ENCODE data around the gene PI4KB.

The PI4KB gene

DNA sequence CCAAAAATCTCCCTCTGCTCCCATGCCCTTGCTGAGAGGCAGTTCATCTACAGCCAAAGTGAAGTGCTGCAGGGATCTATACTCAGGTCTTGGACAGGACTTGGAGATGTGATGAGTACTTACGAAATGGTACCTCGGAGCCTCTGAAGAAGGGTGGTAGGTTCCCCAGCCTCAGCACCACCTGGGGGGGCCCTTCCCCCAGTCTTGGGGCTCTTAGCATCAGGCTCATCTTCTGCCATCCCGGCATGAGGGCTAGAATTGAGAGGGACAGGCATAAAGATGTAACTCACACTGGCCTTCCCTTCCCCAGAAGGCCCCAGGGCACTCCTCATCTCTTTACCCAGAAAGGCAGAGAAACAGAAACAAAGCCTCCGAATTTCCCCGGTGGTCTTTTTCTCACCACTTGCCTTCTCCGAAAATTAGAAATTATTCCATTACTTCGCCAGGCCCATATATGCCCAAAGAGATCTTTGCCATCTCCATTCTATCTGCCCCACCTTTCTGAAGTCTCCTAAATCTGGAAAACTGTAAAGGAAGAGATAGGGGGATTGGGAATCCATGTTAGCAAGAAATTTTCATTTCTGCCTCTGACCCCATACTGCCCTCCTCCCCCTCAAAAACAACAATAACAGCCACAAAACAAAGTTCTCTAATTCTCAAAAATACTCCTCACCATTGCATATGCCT lies 19.0 kb upstream of the PI4KB start:
- DNase-seq (ENCODE audit: low read depth): no peak

DNA sequence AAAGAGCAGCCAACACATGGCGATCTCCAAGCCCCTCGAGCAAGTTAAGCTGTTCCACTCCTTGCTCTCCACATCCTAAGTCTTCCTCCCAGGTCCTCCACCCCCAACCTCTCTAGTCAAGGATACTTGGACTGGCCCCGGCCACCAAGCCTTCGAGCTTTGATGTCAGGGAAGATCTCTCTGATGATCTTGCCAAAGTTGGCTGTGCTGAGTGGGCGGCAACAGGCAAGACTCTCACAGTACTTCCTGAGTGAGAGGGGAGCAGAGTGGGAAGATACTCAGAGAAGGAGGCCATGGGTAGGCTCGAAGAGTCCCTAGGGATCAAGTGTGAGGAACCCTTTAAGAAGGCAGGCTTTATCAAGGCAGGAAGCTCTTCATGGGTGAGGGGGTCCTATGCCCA lies 17.1 kb upstream of the PI4KB start:
- no peak for DNase-seq (ENCODE audit: low read depth)

DNA sequence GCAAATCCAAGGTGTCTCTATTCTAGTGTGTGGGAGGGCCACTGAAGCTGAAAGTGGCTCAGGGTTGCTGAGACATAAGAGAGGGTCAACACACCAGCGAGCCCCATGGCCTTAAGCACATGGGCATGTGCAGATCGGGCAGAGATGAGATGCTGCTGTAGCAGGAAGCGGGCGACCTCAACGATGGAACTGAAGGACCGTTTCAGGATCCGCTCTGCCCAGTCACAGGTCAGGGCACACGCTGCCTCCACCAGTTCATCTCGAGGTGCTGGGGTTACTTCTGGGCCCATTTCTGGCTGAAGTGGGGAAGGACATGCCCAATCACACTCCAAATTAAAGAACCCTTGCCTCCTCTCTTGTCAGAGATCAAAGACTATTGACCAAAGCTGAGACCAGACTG lies 16.4 kb upstream of the PI4KB start:
- DNase-seq (ENCODE audit: low read depth): no peak

DNA sequence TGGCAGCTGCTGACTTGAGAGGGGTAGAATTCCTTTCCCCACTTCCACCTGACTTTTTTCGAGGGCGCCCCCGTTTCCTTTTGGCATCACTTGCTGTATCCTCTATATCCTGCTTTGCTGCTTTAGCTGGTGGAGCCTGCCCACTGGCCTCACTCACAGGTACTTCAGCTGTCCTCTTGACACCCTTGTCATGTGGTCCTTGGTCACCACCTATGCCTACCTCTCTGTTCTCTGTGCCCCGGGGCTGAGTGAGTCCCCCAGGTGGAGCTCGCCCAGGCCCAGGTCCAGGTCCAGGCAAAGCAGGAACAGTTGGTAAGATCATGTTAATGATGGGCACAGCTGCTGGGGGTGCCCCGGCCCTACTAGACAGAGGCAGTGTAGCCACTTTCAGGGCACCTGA lies 15.4 kb upstream of the PI4KB start:
- DNase-seq (ENCODE audit: low read depth): no peak

DNA sequence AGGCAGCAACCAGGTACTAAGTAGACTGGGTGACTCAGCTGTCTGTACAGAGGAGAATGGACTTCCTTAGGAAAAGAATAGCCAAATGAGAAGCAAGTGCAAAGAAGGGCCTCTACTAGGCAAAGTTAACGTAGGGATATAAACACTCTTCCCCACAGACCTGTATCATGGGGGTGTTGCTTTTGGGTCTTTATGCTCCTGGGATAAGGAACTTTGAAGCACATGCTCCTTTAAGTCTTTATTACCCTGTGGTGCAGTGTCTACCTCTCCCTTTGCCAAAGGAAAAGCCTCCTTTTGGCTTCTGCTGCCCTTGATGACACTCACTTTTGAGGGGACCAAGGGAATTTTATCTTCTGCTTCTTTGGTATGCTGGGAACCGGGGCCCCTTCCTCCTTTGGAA lies 14.8 kb upstream of the PI4KB start:
- DNase-seq (ENCODE audit: low read depth): no peak

DNA sequence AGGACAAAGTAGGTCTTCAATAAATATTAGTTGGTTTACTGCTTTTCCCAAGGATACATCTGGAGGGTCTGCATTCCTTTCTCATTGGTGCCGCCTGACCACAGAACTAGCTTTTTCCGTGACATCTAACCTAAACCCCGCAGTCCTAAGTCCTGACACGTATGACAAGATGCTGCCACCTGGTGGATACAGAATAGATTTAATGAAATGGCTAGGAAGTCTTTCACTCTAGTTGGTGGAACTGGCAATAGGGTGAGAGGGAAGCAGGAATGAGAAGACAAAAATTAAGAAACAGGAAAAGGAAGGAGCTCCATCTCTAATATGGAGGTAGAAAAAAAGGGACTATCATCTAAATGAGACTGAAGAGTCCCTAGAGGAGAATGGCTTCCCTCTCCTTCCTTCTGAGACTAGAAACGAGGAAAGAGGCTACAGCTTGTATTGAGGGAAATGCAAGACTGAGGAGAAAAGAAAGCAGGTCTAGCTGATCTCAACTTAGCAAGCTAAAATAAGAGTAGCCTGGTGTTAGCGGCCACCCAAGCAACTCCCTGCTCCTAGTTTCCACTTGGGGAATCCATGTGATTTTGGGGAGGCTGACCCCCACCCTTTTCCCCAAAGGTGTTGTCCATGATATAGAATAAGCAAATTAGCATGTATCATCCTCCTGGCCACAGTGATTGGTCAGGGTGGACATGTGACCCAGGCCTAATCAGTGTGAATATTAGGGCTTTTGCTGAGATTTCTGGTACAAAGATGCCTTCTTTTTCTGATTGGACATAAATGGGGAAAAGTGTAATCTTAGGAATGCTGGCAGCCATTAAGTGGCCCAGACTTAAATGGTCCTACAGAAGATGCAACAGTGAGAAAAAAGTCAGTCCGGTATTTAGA lies 13.9 kb upstream of the PI4KB start:
- DNase-seq (ENCODE audit: low read depth): no peak

DNA sequence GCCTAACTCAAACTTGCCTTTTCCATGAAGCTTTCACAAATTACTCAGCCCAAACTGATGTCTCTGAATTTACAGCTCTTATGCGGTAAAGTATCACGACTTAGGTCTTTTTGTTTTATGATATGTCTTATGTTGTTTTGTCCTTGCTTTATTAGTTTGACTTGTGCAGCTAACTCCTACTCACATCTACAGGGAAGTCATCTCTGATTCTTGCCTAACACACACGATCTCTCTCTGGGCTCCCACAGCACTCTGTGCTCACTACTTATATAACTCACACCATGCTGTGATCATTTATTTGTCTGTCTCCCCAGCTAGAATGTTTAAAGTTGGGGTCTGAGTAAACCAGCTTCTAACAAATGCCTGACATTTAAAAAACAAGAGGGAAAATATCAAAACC lies 9.3 kb upstream of the PI4KB start:
- DNase-seq (ENCODE audit: low read depth): no peak

DNA sequence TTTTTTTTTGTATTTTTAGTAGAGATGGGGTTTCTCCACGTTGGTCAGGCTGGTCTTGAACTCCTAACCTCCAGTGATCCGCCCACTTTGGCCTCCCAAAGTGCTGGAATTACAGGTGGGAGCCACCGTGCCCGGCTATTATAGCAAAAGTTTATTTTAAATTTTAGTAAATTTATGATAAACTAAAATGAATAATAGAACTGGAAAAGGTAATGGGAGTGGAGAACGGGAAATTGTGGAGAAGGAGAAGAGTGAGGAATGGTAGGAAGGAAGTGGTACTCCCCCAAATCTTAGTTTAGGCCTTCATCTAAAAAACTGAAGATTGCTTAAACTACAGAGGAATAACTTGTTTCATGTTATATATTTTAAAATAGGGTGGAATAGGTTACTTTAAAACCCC lies 7.6 kb upstream of the PI4KB start:
- no peak for DNase-seq (ENCODE audit: low read depth)

DNA sequence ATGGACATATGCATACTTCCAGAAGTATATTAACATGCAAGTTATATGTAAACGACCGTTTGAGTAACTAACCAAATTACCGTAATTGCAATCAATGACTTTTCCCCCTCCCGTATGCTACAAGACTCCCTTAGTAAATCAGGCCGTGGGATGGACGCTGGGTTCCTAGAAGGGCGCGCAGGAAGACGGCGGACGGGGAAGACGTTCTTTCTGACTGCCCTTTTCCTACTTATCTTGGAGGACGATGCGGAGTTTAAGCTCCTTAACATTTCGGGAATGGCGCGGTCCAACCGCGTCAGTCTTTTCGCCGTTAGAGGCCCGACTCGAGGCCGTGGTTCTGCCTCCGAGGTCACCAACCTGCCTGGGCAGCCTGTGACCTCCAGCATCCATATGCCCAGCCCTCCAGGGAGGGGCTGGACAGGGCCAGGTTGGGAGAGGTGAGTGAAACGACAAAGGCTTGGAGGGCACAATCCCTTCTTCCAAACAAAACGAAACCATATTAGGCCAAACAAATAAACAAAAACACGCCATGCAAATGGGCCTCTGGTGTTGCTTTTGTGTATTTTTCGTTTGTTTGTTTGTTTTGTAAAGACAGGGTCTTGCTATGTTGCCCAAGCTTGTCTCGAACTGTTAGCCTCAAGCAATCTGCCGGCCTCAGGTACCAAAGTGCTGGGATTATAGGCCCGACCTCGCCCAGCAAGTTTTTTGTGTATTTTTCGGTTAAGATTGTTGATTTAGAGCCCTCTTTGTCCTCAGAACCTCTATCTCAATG lies 873 bp upstream of the PI4KB start:
- DNase-seq (ENCODE audit: low read depth): no peak

DNA sequence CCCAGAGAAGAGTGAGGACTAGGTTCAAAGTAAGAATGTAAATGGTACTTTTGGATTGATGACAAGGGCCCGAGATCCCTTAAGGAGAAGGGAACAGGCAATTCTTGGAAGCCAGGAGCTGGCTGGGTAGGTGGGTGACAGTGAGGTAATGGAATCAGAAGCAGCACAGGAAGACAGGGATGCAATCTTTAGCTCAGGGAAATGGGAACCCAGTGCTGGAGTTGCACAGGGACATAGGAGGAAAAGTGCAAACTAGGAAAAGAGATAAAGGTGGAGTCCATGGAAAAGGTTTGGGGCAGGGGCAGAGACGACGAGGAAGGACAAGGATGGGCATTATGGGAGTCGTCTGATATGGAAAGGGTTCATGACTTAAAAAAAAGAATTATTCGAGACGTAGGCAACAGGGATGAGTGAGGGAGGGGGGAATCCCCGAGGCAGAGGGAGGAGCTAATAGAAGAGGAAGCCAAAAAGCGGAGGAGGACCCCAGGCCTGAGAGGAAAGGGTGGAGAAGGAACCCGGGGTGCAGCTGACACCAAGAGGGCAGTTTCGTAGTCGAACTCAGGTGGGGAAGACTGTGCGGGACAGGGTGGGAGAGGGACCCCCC lies 495 bp downstream of the PI4KB start:
- DNase-seq (ENCODE audit: low read depth): no peak

DNA sequence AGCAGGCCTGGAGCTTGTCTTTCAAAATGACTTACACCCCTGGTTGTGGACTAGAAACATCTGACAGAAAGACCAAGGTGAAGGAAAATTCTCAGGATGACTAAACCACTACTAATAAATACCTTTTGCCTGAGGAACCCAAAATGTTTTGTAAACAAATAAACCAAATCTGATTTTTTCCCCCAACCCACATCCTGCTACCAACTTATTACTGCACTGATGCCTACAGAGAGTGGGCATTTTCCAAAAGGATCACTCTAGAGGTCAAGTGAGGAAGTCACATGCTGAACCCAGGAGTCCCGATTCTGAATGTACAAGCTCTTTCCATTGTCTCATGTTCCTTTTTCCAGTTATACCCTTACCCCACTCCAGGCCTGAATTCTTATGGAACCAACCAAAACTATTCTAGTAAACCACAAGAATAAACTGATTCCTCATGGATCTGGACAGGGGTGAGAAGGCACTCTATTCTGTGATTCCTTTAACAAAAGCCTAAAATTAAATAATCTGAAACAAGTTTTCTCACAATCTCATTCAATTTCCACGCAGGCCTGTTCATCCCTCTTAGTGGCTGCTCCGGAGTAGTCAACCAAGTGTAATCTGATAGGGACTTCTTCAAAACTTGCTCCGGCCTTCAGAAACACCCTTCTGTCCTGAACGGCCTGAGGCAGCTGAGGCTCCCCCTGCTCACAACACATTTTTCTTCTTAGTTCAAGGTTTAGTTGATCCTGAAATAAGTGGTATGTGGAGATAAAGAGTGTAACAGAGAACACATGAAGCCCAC lies 1.4 kb downstream of the PI4KB start:
- no peak for DNase-seq (ENCODE audit: low read depth)

DNA sequence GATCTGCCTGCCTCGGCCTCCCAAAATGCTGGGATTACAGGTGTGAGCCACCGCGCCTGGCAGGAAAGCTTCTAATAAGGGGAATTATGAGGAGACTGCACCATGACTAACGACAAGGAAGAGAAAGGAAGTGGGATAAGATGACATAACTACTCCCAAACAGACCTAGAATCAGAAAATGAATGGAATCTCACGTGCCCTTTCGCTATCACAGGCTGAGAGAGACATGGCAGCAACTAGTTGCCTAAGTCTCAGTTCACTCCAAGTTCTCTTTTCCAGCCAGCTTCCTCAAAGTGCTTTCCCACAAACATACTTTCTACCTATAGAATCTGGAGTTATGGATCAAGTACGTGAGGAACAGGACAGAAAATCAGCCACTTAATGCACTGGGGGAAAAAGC lies 2.0 kb downstream of the PI4KB start:
- DNase-seq (ENCODE audit: low read depth): no peak

DNA sequence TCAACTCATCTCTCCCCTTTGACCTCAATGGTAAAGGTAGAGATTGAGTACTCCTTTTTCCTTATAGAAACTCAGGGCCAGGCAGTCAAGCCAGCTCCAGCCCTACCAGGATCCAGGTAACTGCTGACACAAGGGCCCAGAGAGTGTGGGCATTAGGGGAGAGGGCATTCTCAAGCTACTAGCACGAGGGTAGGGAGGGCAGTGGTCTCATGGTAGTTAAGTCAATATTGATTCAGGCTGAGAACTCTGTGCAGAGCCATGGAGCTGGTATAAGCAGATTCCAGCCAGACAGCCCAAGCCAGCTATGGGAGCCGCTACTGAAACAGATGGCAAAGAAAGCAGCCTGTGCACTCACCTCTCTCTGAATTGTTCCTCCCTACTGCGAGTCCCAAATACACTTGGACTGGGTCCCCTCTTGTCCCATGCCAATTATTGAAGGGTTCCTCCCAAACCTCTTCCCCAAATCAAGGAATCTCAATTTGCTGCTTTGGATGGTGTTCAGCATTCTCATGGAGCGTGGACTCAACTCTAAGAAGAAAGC lies 2.8 kb downstream of the PI4KB start:
- DNase-seq (ENCODE audit: low read depth): no peak

DNA sequence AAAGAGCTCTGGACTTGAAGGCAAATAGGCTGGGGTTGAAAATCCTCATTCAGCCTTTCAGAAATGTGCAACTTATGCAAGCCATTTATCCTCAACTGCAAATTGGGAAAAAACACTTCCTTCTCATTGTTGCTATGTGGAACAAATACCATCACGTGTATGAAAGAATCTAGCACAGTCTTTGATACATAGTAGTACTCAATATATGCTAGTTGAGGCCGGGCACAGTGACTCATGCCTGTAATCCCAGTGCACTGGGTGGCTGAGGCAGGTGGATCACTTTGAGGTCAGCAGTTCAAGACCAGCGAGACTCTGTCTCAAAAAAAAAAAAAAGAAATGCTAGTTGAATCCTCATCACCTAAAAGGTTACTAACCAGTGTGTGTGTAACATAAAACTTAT lies 8.2 kb downstream of the PI4KB start:
- no peak for DNase-seq (ENCODE audit: low read depth)

DNA sequence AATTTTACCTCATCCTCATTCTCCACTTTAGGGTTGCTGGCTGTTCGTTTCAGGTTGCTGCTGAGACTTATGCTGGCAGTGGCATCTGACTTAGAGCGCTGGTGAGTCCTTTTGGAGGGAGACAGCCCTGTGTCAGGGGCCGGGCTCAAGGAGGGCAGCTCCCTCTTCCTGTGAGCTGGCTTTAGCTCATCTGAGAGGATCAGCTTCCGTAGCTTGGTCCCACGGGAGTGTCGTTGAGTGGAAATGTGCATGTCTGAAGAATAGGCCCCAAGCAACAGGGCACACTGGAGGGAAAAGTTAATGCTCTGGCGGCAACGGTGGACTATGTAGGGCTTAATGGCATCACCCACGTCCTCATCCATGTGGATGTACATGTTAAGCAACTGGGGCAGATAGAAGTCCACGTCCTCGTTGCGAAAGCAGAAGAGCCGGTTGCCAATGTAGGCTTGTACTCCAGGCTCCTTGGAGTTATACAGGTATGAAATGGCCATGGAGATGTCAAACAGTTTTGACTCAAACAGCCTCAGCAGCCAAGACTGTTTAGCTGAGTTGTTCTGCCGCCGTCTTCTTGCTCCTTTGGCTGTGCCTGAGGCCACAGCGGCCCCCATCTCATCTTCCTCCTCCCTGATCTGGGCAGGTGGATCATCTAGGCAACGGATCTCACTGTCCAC lies 11.5 kb downstream of the PI4KB start:
- DNase-seq (ENCODE audit: low read depth): no peak

DNA sequence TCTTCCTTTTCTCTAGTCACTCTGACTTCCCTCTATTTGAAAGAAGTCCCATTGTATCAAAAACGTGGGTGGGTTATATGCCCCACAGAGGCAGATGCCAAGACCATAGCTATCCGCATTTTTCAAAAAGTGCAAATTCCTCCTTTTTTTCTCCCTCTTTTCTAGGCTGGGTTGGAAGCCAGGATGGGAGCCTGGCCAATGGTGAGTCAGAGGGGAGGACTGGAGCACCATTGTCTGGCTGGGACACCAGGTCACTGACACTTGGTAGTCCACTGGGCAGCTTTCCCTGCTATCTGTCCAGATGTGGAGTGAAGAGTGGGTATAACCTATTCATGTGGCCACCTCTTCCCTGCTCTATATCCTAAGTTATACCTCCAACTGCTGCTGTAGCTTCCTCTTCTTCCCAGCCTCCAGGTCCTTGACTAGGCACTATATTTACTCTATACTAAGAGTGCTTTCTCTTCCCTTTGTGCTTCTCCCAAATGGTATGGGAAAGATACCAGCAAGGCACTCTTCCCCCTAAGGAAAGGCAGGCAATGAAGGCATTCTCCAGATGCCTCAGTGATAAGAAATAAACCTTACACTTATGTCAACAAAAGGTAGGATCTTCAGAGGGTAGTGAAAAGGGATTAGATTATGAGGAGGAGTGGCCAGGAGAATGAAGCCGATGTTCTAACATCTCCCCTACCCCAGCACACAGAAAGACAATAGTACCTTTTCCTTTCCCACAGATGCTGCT lies 12.9 kb downstream of the PI4KB start:
- DNase-seq (ENCODE audit: low read depth): no peak

DNA sequence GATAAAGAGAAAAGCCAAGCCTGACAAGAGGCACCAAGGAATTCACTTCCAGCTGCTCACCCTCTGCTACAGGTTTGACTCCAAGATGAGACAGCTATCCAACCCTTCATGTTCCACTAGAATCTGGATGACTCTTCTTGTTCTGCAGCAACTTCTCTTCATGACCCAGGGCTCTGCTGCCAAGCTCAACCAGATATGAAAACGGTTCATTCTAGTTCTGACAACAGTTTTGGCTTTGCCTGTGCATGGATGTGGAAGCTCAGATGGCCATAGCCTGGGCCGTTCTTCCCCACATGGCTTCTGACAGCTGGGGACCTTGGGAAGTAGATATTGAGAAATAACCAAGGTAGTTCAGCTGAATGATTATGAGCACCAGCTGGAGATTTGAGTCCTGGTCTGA lies 13.7 kb downstream of the PI4KB start:
- DNase-seq (ENCODE audit: low read depth): no peak

DNA sequence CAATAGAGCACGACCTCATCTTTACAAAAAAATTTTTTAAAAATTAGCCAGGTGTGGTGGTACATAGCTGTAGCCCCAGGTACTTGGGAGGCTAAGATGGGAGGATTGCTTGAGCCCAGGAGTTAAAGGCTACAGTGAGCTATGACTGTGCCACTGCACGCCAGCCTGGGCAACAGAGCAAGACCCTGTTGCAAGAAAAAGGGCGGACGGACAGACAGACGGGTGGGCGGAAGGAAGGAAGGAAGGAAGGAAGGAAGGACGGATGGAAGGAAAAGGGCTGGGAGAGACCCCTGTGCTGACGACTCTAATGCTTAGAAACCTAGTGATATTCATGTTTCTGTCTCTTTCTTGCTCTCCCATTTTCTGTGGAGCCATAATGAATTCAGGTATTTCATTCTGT lies 14.4 kb downstream of the PI4KB start:
- no peak for DNase-seq (ENCODE audit: low read depth)

DNA sequence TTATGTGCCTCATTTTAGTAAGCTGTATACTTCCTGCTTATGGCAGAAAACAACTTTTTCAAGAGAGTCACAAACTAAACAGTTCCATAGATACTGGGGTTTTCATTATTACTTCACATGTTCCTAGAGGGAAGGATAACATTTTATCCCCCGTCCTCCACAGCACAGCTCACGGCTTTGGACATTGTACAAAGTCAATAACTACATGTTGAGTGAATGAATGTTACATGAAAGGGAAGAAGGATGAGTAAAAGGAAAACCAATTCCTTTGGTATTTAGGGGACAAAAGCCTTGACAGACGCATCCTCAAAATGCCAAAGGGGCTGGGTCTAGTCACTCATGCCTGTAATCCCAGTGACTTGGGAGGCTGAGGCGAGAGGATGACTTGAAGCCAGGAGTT lies 14.8 kb downstream of the PI4KB start:
- no peak for DNase-seq (ENCODE audit: low read depth)

Measured in stimulated activated CD8-positive, alpha-beta memory T cell treated with anti-CD3 and anti-CD28 coated beads, Interleukin-12 subunit alpha, Interleukin-12 subunit beta, amount 100 ng/mL, for 4 hours (primary cell).